ENCODE results near the gene FAM32A. TPM values are rescaled to one million over a fixed set of nuclear protein-coding genes. Genes with fewer than 3 reads are reported as not detected.
A peak's percentile ranks its signal among the peaks of the same experiment; 100 is the strongest.
"Not testable (repeated sequence)": the region's sequence is repeated elsewhere in the genome, so short reads cannot be mapped to it uniquely, and the experiment has no call there.

Gene FAM32A
- total RNA-seq, 5 donors from 2014 or later (not counting 1 experiment from before 2014, with no cell fraction given) = 42.1 to 60.6 (median 53.3) TPM

- Mint-ChIP-seq H3K36me3 (no peaks in the 10 kb centered on the region), H3K4me3 (no peak overlapping the region), H3K27me3 (no peaks in the 10 kb centered on the region), H3K27ac (peak overlapping the region in 1 of 2 donors; percentile 52), H3K9me3 (no peaks in the 10 kb centered on the region), H3K4me1 (peaks cover 0 to 16% (median 0%) of the 10 kb centered on the region in 3 donors)
- POLR2A ChIA-PET = interaction anchor here in 1 of 2 donors (0.6 kb wide), 1 partner anchor 19 kb away, joined by 3 read pairs; no protein-coding TSS in a partner anchor
- Histone ChIP-seq H3K27me3 (replicated peaks in 1 of 2; ENCODE audit: control insufficient read depth in 2 of 2, extremely low read depth in 1 of 2, insufficient read depth in 2 of 2, low read length in 1 of 2) (peaks cover 0 to 2% of the 10 kb centered on the region in 2 experiments), H3K27ac (ENCODE audit: low read length) (no peak overlapping the region), H3K4me1 (ENCODE audit: control insufficient read depth in 1 of 2, extremely low read depth in 1 of 2, insufficient read depth in 2 of 2, low read length in 2 of 2) (peaks cover 0 to 10% of the 10 kb centered on the region in 2 experiments), H3K9me3 (no peaks in the 10 kb centered on the region), H3K4me3 (ENCODE audit: control insufficient read depth in 1 of 2, extremely low read depth in 1 of 2, low read length in 1 of 2) (no peak overlapping the region), H3K36me3 (ENCODE audit: control insufficient read depth in 2 of 2, extremely low read depth in 1 of 2, insufficient read depth in 1 of 2, low read length in 1 of 2) (no peaks in the 10 kb centered on the region)
- CTCF ChIA-PET = interaction anchor here (0.5 to 0.6 kb wide), 2 partner anchors 203 to 214 kb away, joined by 3 to 4 read pairs; no protein-coding TSS in a partner anchor
- peak in 1 of 35 experiments; percentile 17 for DNase-seq
- whole genome bisulfite sequencing (ENCODE audit: insufficient coverage) = no CpG with 5 or more reads among the region's 2 CpGs
- ATAC-seq (replicated peaks in 1 of 4) = peak in 1 of 4 experiments; percentile 16
These were observed 16.6 kb upstream of the FAM32A start for GRCh38 chr19:16168465-16169081.

DNA sequence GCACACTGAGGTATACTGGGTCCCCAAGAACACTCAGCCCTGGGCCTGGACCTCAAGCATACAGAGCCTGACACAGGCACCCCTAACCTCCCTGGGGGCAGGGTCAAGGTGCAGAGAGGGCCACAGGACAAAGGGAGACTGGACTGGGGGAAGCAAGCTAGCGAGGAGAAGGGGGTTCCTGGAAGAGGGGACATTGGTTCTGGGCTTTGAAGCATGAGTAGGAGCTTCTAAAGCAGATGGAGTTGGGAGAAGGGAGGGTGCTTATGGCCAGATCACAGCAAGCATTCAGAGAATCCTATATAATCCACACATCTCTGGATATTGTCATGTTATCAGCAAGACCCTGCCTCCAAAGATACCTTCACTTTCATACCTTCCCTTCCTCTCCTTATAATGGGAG lies 15.1 kb upstream of the FAM32A start:
- CTCF ChIA-PET = no interaction called here
- Histone ChIP-seq H3K27ac (ENCODE audit: low read length) (no peak overlapping the region), H3K4me3 (ENCODE audit: control insufficient read depth in 1 of 2, extremely low read depth in 1 of 2, low read length in 1 of 2) (no peak overlapping the region), H3K4me1 (ENCODE audit: control insufficient read depth in 1 of 2, extremely low read depth in 1 of 2, insufficient read depth in 2 of 2, low read length in 2 of 2) (peaks cover 0 to 10% of the 10 kb centered on the region in 2 experiments), H3K36me3 (ENCODE audit: control insufficient read depth in 2 of 2, extremely low read depth in 1 of 2, insufficient read depth in 1 of 2, low read length in 1 of 2) (no peaks in the 10 kb centered on the region), H3K9me3 (no peaks in the 10 kb centered on the region), H3K27me3 (replicated peaks in 1 of 2; ENCODE audit: control insufficient read depth in 2 of 2, extremely low read depth in 1 of 2, insufficient read depth in 2 of 2, low read length in 1 of 2) (peaks cover 0 to 2% of the 10 kb centered on the region in 2 experiments)
- H3K9me3 Mint-ChIP-seq = no peaks in the 10 kb centered on the region
- peaks cover 0 to 16% (median 0%) of the 10 kb centered on the region in 3 donors for H3K4me1 Mint-ChIP-seq
- WGBS (ENCODE audit: insufficient coverage) = no CpG with 5 or more reads among the region's 1 CpG
- DNase-seq (no peak), ATAC-seq (replicated peaks in 1 of 4) (no peak)
- no peak overlapping the region for H3K4me3 Mint-ChIP-seq
- POLR2A ChIA-PET = no interaction called here
- no peaks in the 10 kb centered on the region for H3K36me3 Mint-ChIP-seq
- no peaks in the 10 kb centered on the region for H3K27me3 Mint-ChIP-seq
- H3K27ac Mint-ChIP-seq = no peak overlapping the region

DNA sequence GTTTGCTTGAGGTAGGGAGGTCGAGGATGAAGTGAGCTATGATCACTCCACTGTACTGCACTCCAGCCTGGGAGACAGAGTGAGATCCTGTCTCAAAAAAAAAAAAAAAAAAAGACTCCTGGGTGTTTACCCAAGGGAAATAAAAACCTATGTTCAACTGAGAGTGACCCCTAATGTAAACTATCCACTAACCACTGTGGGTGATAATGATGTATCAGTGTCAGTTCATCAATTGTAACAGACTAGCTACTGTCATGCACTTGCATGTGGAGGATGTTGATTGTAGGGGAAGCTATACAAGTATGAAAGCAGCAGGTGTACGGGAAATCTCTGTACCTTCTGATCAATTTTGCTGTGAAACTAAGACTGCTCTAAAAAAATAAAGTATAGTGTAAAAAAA lies 9.3 kb upstream of the FAM32A start:
- H3K27ac ChIP-seq (ENCODE audit: low read length) = no peak overlapping the region
- POLR2A ChIA-PET = interaction anchor here in 1 of 2 donors (0.7 kb wide), 1 partner anchor 172 kb away, joined by 8 read pairs; no protein-coding TSS in a partner anchor
- no peaks in the 10 kb centered on the region for H3K36me3 Mint-ChIP-seq
- no CpG with 5 or more reads among the region's 2 CpGs for WGBS (ENCODE audit: insufficient coverage)
- no peaks in the 10 kb centered on the region for H3K36me3 ChIP-seq (ENCODE audit: control insufficient read depth in 2 of 2, extremely low read depth in 1 of 2, insufficient read depth in 1 of 2, low read length in 1 of 2)
- peaks cover 0 to 2% of the 10 kb centered on the region in 2 experiments for H3K27me3 ChIP-seq (replicated peaks in 1 of 2; ENCODE audit: control insufficient read depth in 2 of 2, extremely low read depth in 1 of 2, insufficient read depth in 2 of 2, low read length in 1 of 2)
- peaks cover 0 to 7% (median 0%) of the 10 kb centered on the region in 3 donors for H3K4me1 Mint-ChIP-seq
- no peak for DNase-seq
- peaks cover 0 to 3% of the 10 kb centered on the region in 2 experiments for H3K4me1 ChIP-seq (ENCODE audit: control insufficient read depth in 1 of 2, extremely low read depth in 1 of 2, insufficient read depth in 2 of 2, low read length in 2 of 2)
- CTCF ChIA-PET = interaction anchor here in 1 of 2 donors (0.5 kb wide), 1 partner anchor 377 kb away, joined by 3 read pairs; no protein-coding TSS in a partner anchor
- H3K9me3 Mint-ChIP-seq = no peaks in the 10 kb centered on the region
- no peak overlapping the region for H3K4me3 ChIP-seq (ENCODE audit: control insufficient read depth in 1 of 2, extremely low read depth in 1 of 2, low read length in 1 of 2)
- ATAC-seq (replicated peaks in 1 of 4) = no peak
- H3K4me3 Mint-ChIP-seq = no peak overlapping the region
- no peaks in the 10 kb centered on the region for H3K9me3 ChIP-seq
- H3K27me3 Mint-ChIP-seq = no peaks in the 10 kb centered on the region
- no peak overlapping the region for H3K27ac Mint-ChIP-seq

DNA sequence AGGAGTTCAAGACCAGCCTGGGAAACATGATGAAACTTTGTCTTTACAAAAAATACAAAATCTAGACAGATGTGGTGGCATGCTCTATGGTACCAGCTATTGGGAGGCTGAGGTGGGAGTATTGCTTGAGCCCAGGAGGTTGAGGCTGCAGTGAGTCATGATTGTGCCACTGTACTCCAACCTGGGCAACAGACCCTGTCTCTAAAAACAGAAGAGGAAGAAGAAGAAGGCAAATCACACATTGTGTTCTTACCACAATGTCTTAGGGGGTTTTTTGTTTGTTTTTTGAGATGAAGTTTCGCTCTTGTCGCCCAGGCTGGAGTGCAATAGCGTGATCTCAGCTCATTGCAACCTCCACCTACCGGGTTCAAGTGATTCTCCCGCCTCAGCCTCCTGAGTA lies 6.3 kb upstream of the FAM32A start:
- H3K27me3 Mint-ChIP-seq, H3K27ac Mint-ChIP-seq, POLR2A ChIA-PET: not testable (repeated sequence)

GRCh38 chr19:16180611-16181010 lies 4.6 kb upstream of the FAM32A start:
- H3K27ac Mint-ChIP-seq = no peak overlapping the region

More for the DNA sequence above, 6.3 kb upstream of the FAM32A start:
- not testable (repeated sequence) for H3K36me3 Mint-ChIP-seq; H3K4me3 Mint-ChIP-seq; H3K27ac ChIP-seq (ENCODE audit: low read length); H3K4me1 Mint-ChIP-seq; H3K4me3 ChIP-seq (ENCODE audit: control insufficient read depth in 1 of 2, extremely low read depth in 1 of 2, low read length in 1 of 2); ATAC-seq (replicated peaks in 1 of 4); H3K27me3 ChIP-seq (replicated peaks in 1 of 2; ENCODE audit: control insufficient read depth in 2 of 2, extremely low read depth in 1 of 2, insufficient read depth in 2 of 2, low read length in 1 of 2); H3K36me3 ChIP-seq (ENCODE audit: control insufficient read depth in 2 of 2, extremely low read depth in 1 of 2, insufficient read depth in 1 of 2, low read length in 1 of 2); H3K9me3 ChIP-seq; DNase-seq; H3K9me3 Mint-ChIP-seq
- CTCF ChIA-PET = interaction anchor here in 1 of 2 donors (1.0 kb wide), 1 partner anchor 137 kb away, joined by 3 read pairs; no protein-coding TSS in a partner anchor
- H3K4me1 ChIP-seq (ENCODE audit: control insufficient read depth in 1 of 2, extremely low read depth in 1 of 2, insufficient read depth in 2 of 2, low read length in 2 of 2) = peaks cover 0 to 12% of the 10 kb centered on the region in 2 experiments
- no CpG with 5 or more reads among the region's 5 CpGs for WGBS (ENCODE audit: insufficient coverage)

GRCh38 chr19:16184665-16185122 lies 516 bp upstream of the FAM32A start:
- Mint-ChIP-seq H3K36me3 (peaks cover 11% of the 10 kb centered on the region), H3K27ac (peak overlapping the region; percentile 97 to 98), H3K4me1 (peaks cover 35 to 41% (median 37%) of the 10 kb centered on the region in 3 donors), H3K4me3 (peak overlapping the region; percentile 99 to 100 (median 100)), H3K9me3 (no peaks in the 10 kb centered on the region), H3K27me3 (peaks cover 0 to 1% of the 10 kb centered on the region in 2 donors)
- H3K27me3 ChIP-seq (replicated peaks in 1 of 2; ENCODE audit: control insufficient read depth in 2 of 2, extremely low read depth in 1 of 2, insufficient read depth in 2 of 2, low read length in 1 of 2) = peaks cover 0 to 6% of the 10 kb centered on the region in 2 experiments
- 44% methylated on average over 10 of the region's 18 CpGs for WGBS (ENCODE audit: insufficient coverage)
- CTCF ChIA-PET = interaction anchor here (0.6 to 1.9 kb wide), 15 partner anchors 13 to 1904 kb away, joined by 3 to 23 read pairs (median 6); partner anchors contain the start of genes AKAP8L (in 1 of the 2), AP1M1 (in 1 of the 2) and HSH2D (in 1 of the 2)
- POLR2A ChIA-PET = interaction anchor here in 1 of 2 donors (0.5 to 1.6 kb wide), 5 partner anchors 13 to 140 kb away, joined by 3 to 6 read pairs (median 5); partner anchors contain the start of genes AP1M1, KLF2 and RAB8A
- H3K36me3 ChIP-seq (ENCODE audit: control insufficient read depth in 2 of 2, extremely low read depth in 1 of 2, insufficient read depth in 1 of 2, low read length in 1 of 2) = peaks cover 9 to 19% of the 10 kb centered on the region in 2 donors
- H3K4me3 ChIP-seq (ENCODE audit: control insufficient read depth in 1 of 2, extremely low read depth in 1 of 2, low read length in 1 of 2) = peak overlapping the region; percentile 86 to 99
- peaks cover 10 to 43% of the 10 kb centered on the region in 2 experiments for H3K4me1 ChIP-seq (ENCODE audit: control insufficient read depth in 1 of 2, extremely low read depth in 1 of 2, insufficient read depth in 2 of 2, low read length in 2 of 2)
- DNase-seq = no peak
- H3K9me3 ChIP-seq = no peaks in the 10 kb centered on the region
- no peak overlapping the region for H3K27ac ChIP-seq (ENCODE audit: low read length)
- no peak for ATAC-seq (replicated peaks in 1 of 4)

More at GRCh38 chr19:16180611-16181010, 4.6 kb upstream of the FAM32A start:
- H3K27me3 ChIP-seq (replicated peaks in 1 of 2; ENCODE audit: control insufficient read depth in 2 of 2, extremely low read depth in 1 of 2, insufficient read depth in 2 of 2, low read length in 1 of 2) = peaks cover 0 to 6% of the 10 kb centered on the region in 2 experiments
- ATAC-seq (replicated peaks in 1 of 4) (no peak), DNase-seq (no peak)
- ChIA-PET CTCF (no interaction called here), POLR2A (no interaction called here)
- H3K4me1 ChIP-seq (ENCODE audit: control insufficient read depth in 1 of 2, extremely low read depth in 1 of 2, insufficient read depth in 2 of 2, low read length in 2 of 2) = peaks cover 0 to 18% of the 10 kb centered on the region in 2 experiments
- no peaks in the 10 kb centered on the region for H3K9me3 Mint-ChIP-seq
- H3K27ac ChIP-seq (ENCODE audit: low read length) = no peak overlapping the region
- no peak overlapping the region for H3K4me3 Mint-ChIP-seq
- H3K36me3 Mint-ChIP-seq = no peaks in the 10 kb centered on the region
- peaks cover 0 to 1% of the 10 kb centered on the region in 2 donors for H3K27me3 Mint-ChIP-seq
- H3K36me3 ChIP-seq (ENCODE audit: control insufficient read depth in 2 of 2, extremely low read depth in 1 of 2, insufficient read depth in 1 of 2, low read length in 1 of 2) = no peaks in the 10 kb centered on the region
- peaks cover 10 to 14% (median 11%) of the 10 kb centered on the region in 3 donors for H3K4me1 Mint-ChIP-seq
- H3K9me3 ChIP-seq = no peaks in the 10 kb centered on the region
- H3K4me3 ChIP-seq (ENCODE audit: control insufficient read depth in 1 of 2, extremely low read depth in 1 of 2, low read length in 1 of 2) = no peak overlapping the region
- 88% methylated on average over 1 of the region's 4 CpGs for WGBS (ENCODE audit: insufficient coverage)
